ENCODE results near the gene NLGN2.

NLGN2 gene

GRCh38 chr17:7428557-7428956 is 20.9 kb downstream of the NLGN2 start, which contains the start of gene SPEM3:
TSS of gene SPEM3 (plus strand) at chr17:7428857. CDS start at chr17:7428903, 46 bp downstream.
- no peaks in the 10 kb centered on the region for H3K27me3 ChIP-seq (replicated peaks; ENCODE audit: control insufficient read depth, insufficient read depth, low read length)

GRCh38 chr17:7429722-7430121 is 22.1 kb downstream of the NLGN2 start:
- DNase-seq (ENCODE audit: low read depth): no peak
- no peak overlapping the region for H3K4me3 ChIP-seq (ENCODE audit: low read length)
- no peak overlapping the region for H3K9ac ChIP-seq (ENCODE audit: low read length)

More at GRCh38 chr17:7428557-7428956, 20.9 kb downstream of the NLGN2 start, which contains the start of gene SPEM3:
- Histone ChIP-seq H3K4me3 (ENCODE audit: low read length) (no peak within 1 kb of the TSS), H3K4me1 (ENCODE audit: control insufficient read depth, insufficient read depth, low read length) (no peaks in the 10 kb centered on the region), H3K36me3 (ENCODE audit: control insufficient read depth, insufficient read depth, low read length, severe bottlenecking) (no peaks in the 10 kb centered on the region), H3K9me3 (ENCODE audit: control insufficient read depth, low read length) (no peaks in the 10 kb centered on the region), H3K9ac (ENCODE audit: low read length) (no peak within 1 kb of the TSS)
- DNase-seq (ENCODE audit: low read depth): no peak

GRCh38 chr17:7431231-7431630 is 23.6 kb downstream of the NLGN2 start:
- peaks cover 4% of the 10 kb centered on the region for H3K4me1 ChIP-seq (ENCODE audit: control insufficient read depth, insufficient read depth, low read length)
- no peak for DNase-seq (ENCODE audit: low read depth)
- no peaks in the 10 kb centered on the region for H3K36me3 ChIP-seq (ENCODE audit: control insufficient read depth, insufficient read depth, low read length, severe bottlenecking)
- no peaks in the 10 kb centered on the region for H3K27me3 ChIP-seq (replicated peaks; ENCODE audit: control insufficient read depth, insufficient read depth, low read length)
- no peak overlapping the region for H3K9ac ChIP-seq (ENCODE audit: low read length)
- H3K4me3 ChIP-seq (ENCODE audit: low read length): no peak overlapping the region
- no peaks in the 10 kb centered on the region for H3K9me3 ChIP-seq (ENCODE audit: control insufficient read depth, low read length)

More at GRCh38 chr17:7429722-7430121, 22.1 kb downstream of the NLGN2 start:
- no peaks in the 10 kb centered on the region for H3K27me3 ChIP-seq (replicated peaks; ENCODE audit: control insufficient read depth, insufficient read depth, low read length)
- H3K9me3 ChIP-seq (ENCODE audit: control insufficient read depth, low read length): no peaks in the 10 kb centered on the region
- no peaks in the 10 kb centered on the region for H3K4me1 ChIP-seq (ENCODE audit: control insufficient read depth, insufficient read depth, low read length)
- no peaks in the 10 kb centered on the region for H3K36me3 ChIP-seq (ENCODE audit: control insufficient read depth, insufficient read depth, low read length, severe bottlenecking)

GRCh38 chr17:7432296-7432695 is 24.7 kb downstream of the NLGN2 start:
- Histone ChIP-seq H3K27me3 (replicated peaks; ENCODE audit: control insufficient read depth, insufficient read depth, low read length) (no peaks in the 10 kb centered on the region), H3K9me3 (ENCODE audit: control insufficient read depth, low read length) (no peaks in the 10 kb centered on the region), H3K4me1 (ENCODE audit: control insufficient read depth, insufficient read depth, low read length) (peaks cover 9% of the 10 kb centered on the region), H3K9ac (ENCODE audit: low read length) (no peak overlapping the region), H3K4me3 (ENCODE audit: low read length) (no peak overlapping the region), H3K36me3 (ENCODE audit: control insufficient read depth, insufficient read depth, low read length, severe bottlenecking) (no peaks in the 10 kb centered on the region)
- no peak for DNase-seq (ENCODE audit: low read depth)

- Histone ChIP-seq H3K9ac (ENCODE audit: low read length) (peak overlapping the region; percentile 48), H3K36me3 (ENCODE audit: control insufficient read depth, insufficient read depth, low read length, severe bottlenecking) (no peaks in the 10 kb centered on the region), H3K4me3 (ENCODE audit: low read length) (peak overlapping the region; percentile 64), H3K9me3 (ENCODE audit: control insufficient read depth, low read length) (no peaks in the 10 kb centered on the region), H3K4me1 (ENCODE audit: control insufficient read depth, insufficient read depth, low read length) (peaks cover 23% of the 10 kb centered on the region), H3K27me3 (replicated peaks; ENCODE audit: control insufficient read depth, insufficient read depth, low read length) (peaks cover 15% of the 10 kb centered on the region)
- DNase-seq (ENCODE audit: low read depth): peak; percentile 38
Observed at GRCh38 chr17:7435676-7436555, 28.3 kb downstream of the NLGN2 start.

GRCh38 chr17:7436556-7437368 is 29.1 kb downstream of the NLGN2 start:
- H3K9ac ChIP-seq (ENCODE audit: low read length): peak overlapping the region; percentile 56
- peak; percentile 91 for DNase-seq (ENCODE audit: low read depth)
- peaks cover 15% of the 10 kb centered on the region for H3K27me3 ChIP-seq (replicated peaks; ENCODE audit: control insufficient read depth, insufficient read depth, low read length)
- H3K9me3 ChIP-seq (ENCODE audit: control insufficient read depth, low read length): no peaks in the 10 kb centered on the region
- peaks cover 25% of the 10 kb centered on the region for H3K4me1 ChIP-seq (ENCODE audit: control insufficient read depth, insufficient read depth, low read length)
- no peaks in the 10 kb centered on the region for H3K36me3 ChIP-seq (ENCODE audit: control insufficient read depth, insufficient read depth, low read length, severe bottlenecking)
- H3K4me3 ChIP-seq (ENCODE audit: low read length): peak overlapping the region; percentile 64

- peaks cover 25% of the 10 kb centered on the region for H3K4me1 ChIP-seq (ENCODE audit: control insufficient read depth, insufficient read depth, low read length)
Observed at GRCh38 chr17:7437369-7437863, 29.8 kb downstream of the NLGN2 start.

GRCh38 chr17:7437950-7438614 is 30.4 kb downstream of the NLGN2 start:
- Histone ChIP-seq H3K4me3 (ENCODE audit: low read length) (peak overlapping the region; percentile 64), H3K4me1 (ENCODE audit: control insufficient read depth, insufficient read depth, low read length) (peaks cover 25% of the 10 kb centered on the region), H3K9me3 (ENCODE audit: control insufficient read depth, low read length) (no peaks in the 10 kb centered on the region), H3K27me3 (replicated peaks; ENCODE audit: control insufficient read depth, insufficient read depth, low read length) (peaks cover 15% of the 10 kb centered on the region), H3K9ac (ENCODE audit: low read length) (peak overlapping the region; percentile 25), H3K36me3 (ENCODE audit: control insufficient read depth, insufficient read depth, low read length, severe bottlenecking) (no peaks in the 10 kb centered on the region)
- peak; percentile 38 for DNase-seq (ENCODE audit: low read depth)

More at GRCh38 chr17:7437369-7437863, 29.8 kb downstream of the NLGN2 start:
- no peaks in the 10 kb centered on the region for H3K9me3 ChIP-seq (ENCODE audit: control insufficient read depth, low read length)
- peaks cover 15% of the 10 kb centered on the region for H3K27me3 ChIP-seq (replicated peaks; ENCODE audit: control insufficient read depth, insufficient read depth, low read length)
- peak overlapping the region; percentile 64 for H3K4me3 ChIP-seq (ENCODE audit: low read length)
- DNase-seq (ENCODE audit: low read depth): no peak
- no peak overlapping the region for H3K9ac ChIP-seq (ENCODE audit: low read length)
- no peaks in the 10 kb centered on the region for H3K36me3 ChIP-seq (ENCODE audit: control insufficient read depth, insufficient read depth, low read length, severe bottlenecking)

GRCh38 chr17:7438656-7439460 is 31.2 kb downstream of the NLGN2 start:
- no peaks in the 10 kb centered on the region for H3K36me3 ChIP-seq (ENCODE audit: control insufficient read depth, insufficient read depth, low read length, severe bottlenecking)
- no peak overlapping the region for H3K9ac ChIP-seq (ENCODE audit: low read length)
- no peaks in the 10 kb centered on the region for H3K9me3 ChIP-seq (ENCODE audit: control insufficient read depth, low read length)
- H3K4me3 ChIP-seq (ENCODE audit: low read length): peak overlapping the region; percentile 64
- peaks cover 25% of the 10 kb centered on the region for H3K4me1 ChIP-seq (ENCODE audit: control insufficient read depth, insufficient read depth, low read length)
- DNase-seq (ENCODE audit: low read depth): no peak
- peaks cover 15% of the 10 kb centered on the region for H3K27me3 ChIP-seq (replicated peaks; ENCODE audit: control insufficient read depth, insufficient read depth, low read length)

- peak; percentile 33 for DNase-seq (ENCODE audit: low read depth)
- Histone ChIP-seq H3K9ac (ENCODE audit: low read length) (peak within 1 kb of the TSS; percentile 54), H3K27me3 (replicated peaks; ENCODE audit: control insufficient read depth, insufficient read depth, low read length) (peaks cover 15% of the 10 kb centered on the region), H3K4me3 (ENCODE audit: low read length) (peak within 1 kb of the TSS; percentile 71), H3K36me3 (ENCODE audit: control insufficient read depth, insufficient read depth, low read length, severe bottlenecking) (no peaks in the 10 kb centered on the region), H3K9me3 (ENCODE audit: control insufficient read depth, low read length) (no peaks in the 10 kb centered on the region), H3K4me1 (ENCODE audit: control insufficient read depth, insufficient read depth, low read length) (peaks cover 28% of the 10 kb centered on the region)
Observed at GRCh38 chr17:7439462-7440112, 31.9 kb downstream of the NLGN2 start, which contains the start of gene FGF11. TSS of gene FGF11 (plus strand) at chr17:7439512. CDS start at chr17:7439621, 109 bp downstream.
